NCI-H2107 treated with DMSO at 0.1 percent for 48 hours (cell line): Measurements from ENCODE around the gene PIGBOS1.
"Not testable (repeated sequence)": the region's sequence is repeated elsewhere in the genome, so short reads cannot be mapped to it uniquely, and the experiment has no call there.

Experiments used
- DNase-seq: peaks from one replicate; lab custom pipeline; 2025; ENCODE audit not compliant: unreplicated experiment; lab: John Stamatoyannopoulos, UW

PIGBOS1 gene

GRCh38 chr15:55318588-55319494, at the start of gene PIGBOS1, which contains the start of gene PIGB:
Gene PIGBOS1, minus strand, starts transcription at chr15:55319123. Its CDS starts 1,331 bp downstream, at chr15:55317792.
Gene PIGB, plus strand, starts transcription at chr15:55319222. Its CDS starts 29 bp downstream, at chr15:55319251.
- DNase-seq: peak; percentile 24

DNA sequence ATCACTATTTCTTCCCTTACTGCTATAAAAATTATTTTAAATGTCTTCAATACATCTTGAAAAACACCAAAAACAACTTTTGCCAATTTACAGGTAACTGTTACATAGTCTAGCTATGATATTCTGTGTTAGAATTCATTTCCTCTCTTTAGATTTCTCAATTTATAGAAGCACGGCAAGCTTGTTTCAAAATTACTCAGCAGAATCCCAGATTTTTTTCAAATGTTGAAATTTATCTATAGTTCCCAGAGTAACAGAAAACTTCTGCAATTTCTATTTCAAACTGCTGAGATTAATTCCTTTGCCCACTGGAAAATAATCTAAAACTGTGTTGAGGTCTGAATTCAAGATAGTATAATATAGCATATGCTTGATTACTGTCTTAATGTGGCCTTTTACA, 48.1 kb upstream of the PIGBOS1 start:
- DNase-seq: no peak

- DNase-seq: no peak
Measured at GRCh38 chr15:55362641-55363040, 43.7 kb upstream of the PIGBOS1 start.

DNA sequence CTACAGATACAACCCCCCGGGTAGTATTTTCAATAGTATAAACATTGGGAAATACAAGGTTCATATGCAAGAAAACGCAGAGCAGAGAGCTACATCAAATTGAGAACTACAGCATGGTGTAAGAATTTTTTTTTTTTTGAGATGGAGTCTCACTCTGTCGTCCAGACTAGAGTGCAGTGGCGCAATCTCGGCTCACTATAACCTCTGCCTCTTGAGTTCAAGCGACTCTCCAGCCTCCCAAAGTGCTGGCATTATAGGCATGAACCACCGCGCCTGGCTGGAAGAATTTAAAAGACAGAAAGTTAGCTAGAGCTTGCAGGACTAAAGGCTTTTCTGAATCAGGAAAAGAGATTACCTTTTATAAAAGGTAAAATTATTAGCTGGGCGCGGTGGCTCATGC, 42.1 kb upstream of the PIGBOS1 start:
- DNase-seq: no peak

DNA sequence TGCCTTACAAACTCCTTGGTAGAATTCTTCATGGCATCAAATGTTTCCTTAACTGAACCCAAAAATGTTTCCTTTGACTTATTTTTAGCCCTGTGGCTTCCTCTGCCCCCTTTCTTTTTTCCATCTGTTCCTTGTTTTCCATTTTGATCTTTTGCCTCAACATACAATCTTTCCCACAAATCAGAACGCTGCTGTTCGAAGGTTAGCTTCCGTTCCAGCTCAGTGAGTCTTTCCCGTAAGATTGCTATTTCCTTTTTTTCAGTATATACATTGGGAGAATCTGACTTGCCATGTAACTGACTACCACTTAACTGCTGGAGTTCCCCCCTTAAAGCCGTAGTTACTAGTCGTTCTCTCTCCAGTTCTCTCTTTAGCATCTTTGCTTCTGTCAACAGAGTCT, 41.3 kb upstream of the PIGBOS1 start:
- DNase-seq: no peak

DNA sequence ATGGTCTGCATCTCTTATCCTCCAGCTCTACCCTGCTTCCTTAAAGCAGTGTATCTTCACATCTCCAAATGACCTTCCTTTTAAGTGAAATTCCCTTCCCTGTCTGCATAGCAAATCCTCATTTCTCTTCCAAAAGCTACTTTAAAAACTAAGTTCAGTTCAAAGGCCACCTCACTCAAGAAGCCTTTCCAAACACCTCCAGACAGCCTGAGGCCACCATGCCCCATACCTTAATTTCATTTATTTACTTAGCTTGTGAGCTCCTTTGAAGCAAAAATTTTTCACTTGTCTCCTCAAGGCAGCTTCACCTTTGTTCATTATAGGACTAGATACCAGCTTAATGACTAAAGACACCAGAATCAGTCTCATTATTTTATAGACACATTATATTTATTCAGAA, 39.5 kb upstream of the PIGBOS1 start:
- DNase-seq: no peak

GRCh38 chr15:55357774-55358173, 38.9 kb upstream of the PIGBOS1 start:
- no peak for DNase-seq

DNA sequence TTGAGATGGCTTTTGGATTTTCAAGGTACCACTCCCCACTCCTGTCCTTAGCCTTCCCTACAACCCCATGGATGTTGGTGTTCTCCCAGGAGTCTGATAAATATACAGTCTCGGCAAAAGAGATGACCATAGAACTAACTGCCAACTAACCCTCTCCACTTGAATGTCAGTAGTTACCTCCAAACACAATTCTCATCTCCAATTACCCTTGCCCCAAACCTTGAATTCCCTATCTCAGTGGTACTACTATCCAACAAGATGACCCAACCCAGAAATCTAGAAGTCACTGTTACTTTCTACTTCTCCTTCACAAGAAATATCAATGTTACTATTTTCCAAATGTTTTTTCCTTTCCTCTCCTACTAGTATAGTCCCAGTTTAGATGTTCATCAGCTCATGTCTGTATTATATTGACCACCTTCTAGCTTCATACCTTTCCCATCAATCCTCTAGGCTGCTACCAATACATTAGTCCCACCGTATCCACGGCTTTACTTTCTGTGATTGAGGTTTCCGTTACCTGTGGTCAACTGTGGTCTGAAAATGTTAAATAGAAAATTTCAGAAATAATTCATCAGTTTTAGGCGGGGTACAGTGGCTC, 38.2 kb upstream of the PIGBOS1 start:
- DNase-seq: no peak

DNA sequence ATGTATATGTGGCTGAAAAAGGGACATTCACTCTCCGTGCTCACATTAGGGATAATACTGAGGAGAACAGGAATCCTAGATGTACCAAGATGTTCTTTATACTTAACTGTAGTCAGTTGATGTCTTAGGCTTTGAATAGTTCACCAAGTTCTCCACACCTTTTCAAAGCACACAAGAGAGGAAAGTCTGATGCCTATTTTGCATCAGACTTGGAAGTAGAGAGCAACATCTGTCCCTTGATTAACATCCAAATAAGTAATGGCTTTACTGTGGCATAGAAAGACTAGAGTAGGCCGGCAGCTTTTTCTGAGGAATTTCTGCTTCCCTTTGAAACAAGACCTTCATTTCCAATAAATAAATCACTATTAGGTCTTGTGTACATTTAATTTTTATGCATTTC, 34.1 kb upstream of the PIGBOS1 start:
- DNase-seq: no peak

DNA sequence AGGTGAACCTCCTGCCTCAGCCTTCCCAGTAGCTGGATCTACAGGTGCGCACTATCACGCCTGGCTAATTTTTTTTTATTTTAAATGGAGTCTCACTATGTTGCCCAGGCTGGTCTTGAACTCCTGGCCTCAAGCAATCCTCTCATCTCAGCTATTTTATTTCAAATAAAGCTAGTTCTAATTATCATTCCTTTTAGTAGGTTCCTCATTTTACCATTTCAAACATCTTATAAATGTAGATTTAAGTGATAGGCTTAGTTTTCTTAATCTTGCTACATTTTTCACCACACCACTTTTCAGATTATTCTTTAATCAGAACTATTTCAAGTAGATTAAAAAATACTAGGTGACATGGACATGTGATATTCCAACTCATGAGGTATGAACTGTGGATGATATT, 30.4 kb upstream of the PIGBOS1 start:
- no peak for DNase-seq

DNA sequence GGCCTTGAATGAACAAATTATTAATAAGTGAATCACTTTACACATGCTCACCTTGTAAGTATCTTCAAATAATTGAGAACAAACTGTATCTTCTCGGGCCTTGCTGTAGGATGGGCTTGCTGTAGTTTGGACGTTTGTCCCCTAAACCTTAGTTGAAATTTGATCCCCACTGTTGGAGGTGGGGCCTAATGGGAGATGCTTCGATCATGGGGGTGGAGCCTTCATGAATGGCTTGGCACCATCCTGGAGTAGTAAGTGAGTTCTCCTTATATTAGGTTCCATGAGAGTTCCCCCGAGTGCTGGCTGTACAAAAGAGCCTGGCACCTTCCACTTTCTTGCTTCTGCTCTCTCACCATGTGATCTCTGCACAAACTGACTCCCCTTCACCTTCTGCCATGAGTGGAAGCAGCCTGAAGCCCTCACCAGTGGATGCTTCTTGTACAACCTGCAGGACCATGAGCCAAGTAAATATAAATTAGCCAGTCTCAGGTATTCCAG, 29.4 kb upstream of the PIGBOS1 start:
- no peak for DNase-seq

DNA sequence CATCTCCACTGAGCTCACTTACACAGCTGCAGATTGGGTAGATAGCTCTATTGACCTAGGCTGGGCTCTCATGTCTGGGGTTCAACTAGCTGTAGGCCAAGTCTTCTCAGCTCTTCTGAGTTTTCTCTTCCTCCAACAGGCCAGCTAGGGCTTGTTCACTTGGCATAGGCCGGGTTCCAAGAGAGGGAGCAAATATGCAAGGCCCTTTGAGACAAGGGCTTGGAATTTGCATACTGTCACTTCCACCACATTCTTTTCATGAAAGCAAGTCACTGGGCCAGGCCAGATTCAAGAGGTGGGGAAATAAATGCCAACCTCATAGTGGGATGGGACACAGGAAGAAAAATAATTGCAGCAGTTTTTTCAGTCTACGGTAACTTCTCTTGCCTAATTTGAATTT, 25.3 kb upstream of the PIGBOS1 start:
- no peak for DNase-seq

- peak; percentile 3 for DNase-seq
Measured at GRCh38 chr15:55343168-55343567, 24.2 kb upstream of the PIGBOS1 start.

DNA sequence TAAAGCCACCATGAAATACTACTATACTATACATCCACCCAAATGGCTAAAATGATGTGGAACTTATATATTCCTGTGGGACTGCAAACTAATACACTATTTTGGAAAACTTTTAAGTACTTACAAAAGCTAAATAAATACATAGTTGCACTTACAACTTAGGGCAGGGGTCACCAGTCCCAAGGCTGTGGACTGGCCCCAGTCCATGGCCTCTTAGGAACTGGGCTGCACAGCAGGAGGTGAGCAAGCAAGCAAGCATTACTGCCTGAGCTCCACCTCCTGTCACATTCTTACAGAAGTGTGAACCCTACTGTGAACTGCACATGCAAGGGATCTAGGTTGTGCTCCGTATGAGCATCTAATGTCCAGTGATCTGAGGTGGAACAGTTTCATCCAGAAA, 18.2 kb upstream of the PIGBOS1 start:
- DNase-seq: no peak

- DNase-seq: no peak
Measured at GRCh38 chr15:55334997-55335396, 16.1 kb upstream of the PIGBOS1 start.

- no peak for DNase-seq
Measured at GRCh38 chr15:55334371-55334770, 15.4 kb upstream of the PIGBOS1 start.

DNA sequence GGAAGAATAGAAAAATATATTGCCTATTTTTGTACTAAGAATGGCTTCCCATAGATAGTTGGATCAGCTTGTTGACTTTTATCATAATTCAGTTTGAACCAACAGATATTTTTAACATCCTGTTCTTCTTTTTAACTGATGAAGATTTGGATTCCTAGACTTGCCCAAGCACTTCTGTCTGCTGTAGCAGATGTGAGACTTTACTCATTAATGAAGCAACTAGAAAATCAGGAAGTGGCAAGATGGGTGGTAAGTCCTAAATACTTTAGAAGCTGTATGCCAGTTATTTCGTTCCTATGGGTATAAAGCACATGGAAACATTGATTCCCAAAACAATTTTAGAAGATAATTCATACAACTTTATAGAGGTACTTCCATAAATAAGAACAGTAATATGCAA, 8.5 kb upstream of the PIGBOS1 start:
- DNase-seq: no peak

DNA sequence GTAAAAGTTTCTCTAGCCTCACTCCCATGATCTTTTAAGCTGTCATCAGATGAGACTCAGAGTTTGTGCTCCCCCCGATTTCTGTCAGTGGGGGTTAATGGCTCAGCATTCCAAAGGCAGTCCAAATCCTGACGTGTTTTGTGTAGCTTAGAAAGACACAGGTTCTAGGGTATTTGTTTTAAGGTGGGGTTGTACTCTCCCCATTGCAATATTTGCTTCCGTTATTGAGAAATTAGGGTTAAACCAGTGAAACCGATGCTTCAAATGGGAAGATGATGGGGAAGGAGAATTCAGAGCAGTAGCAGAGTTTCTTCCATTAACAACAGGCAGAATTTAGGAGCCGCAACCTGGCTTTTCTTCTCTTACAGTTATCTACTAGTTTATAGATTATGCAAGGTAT, 3.5 kb upstream of the PIGBOS1 start:
- DNase-seq: no peak

- DNase-seq: no peak
Measured at GRCh38 chr15:55320963-55321362, 2.0 kb upstream of the PIGBOS1 start.

GRCh38 chr15:55320238-55320550, 1.3 kb upstream of the PIGBOS1 start:
- no peak for DNase-seq

DNA sequence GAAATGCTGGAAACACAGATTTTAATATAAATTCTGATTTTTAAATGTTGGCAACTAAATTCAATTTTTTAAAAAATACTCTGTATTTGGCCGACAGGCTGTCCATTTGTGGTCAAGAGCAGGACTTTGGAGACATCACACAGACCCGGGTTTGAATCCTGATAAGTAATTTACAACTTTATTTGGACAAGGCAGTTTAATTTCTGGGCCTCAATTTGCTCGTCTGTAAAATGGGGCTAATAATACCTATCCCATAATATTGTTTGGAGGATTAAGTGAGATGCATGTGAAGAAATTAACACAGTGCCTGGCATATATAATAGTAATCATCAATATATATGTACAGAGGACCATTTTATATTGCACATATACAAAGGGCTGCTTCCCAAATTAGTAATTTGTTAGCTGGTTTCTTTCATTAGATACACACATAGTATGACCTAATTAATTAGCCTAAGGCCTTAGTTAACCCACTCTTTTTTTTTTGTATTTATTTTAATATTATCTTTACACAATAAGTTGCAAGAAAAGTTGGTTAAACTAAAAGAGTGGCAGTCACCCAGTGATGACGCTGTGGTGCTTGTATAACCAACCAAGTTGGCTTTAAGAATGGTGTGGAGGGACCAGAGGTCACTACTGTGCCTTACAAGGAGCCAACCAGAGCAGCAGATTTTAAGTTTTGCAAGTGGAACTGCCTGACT, 764 bp upstream of the PIGBOS1 start:
- no peak for DNase-seq

- DNase-seq: not testable (repeated sequence)
Measured at GRCh38 chr15:55302801-55303200, 16.1 kb downstream of the PIGBOS1 start.
